Ascending aorta (tissue), 2 donors: Measurements from ENCODE around the gene IFITM5. TPM values are rescaled to one million over a fixed set of nuclear protein-coding genes. Genes with fewer than 3 reads are reported as not detected.

Experiments
- DNase-seq, 2 donors: peaks; one replicate each; pipeline ENCODE4 v3.0.0-alpha.2; 2019; ENCODE audit warnings: low spot score in 2 of 2
- H3K27ac ChIP-seq, 2 donors: fragments of 200-600 bp; sonication (generic); one replicate each; pipeline ENCODE4 v1.5.1; 2016 to 2017; ENCODE audit warnings: mild to moderate bottlenecking in 1 of 2
- H3K27me3 ChIP-seq: fragments of 200-600 bp; sonication (generic); one replicate; pipeline ENCODE4 v1.5.1; 2017
- H3K36me3 ChIP-seq, 2 donors: fragments of 200-600 bp; sonication (generic); one replicate each; pipeline ENCODE4 v1.5.1; 2016
- H3K4me1 ChIP-seq, 2 donors: fragments of 200-600 bp; sonication (generic); one replicate each; pipeline ENCODE4 v1.5.1; 2016 to 2017; ENCODE audit warnings: mild to moderate bottlenecking in 1 of 2
- H3K4me3 ChIP-seq, 2 donors: fragments of 200-600 bp; sonication (generic); one replicate each; pipeline ENCODE4 v1.5.1; 2016 to 2017; ENCODE audit warnings: mild to moderate bottlenecking in 1 of 2
- H3K9me3 ChIP-seq, 2 donors: fragments of 200-600 bp; sonication (generic); one replicate each; pipeline ENCODE4 v1.5.1; 2016
- intact Hi-C: fragments of 100-400 bp; cut with DNase I; formaldehyde crosslinking; loops from one replicate; pipeline ENCODE4 v1.15.1; 2023
- total RNA-seq: library from RNA; depleted of rRNA; stranded (reverse); fragments of >200 nt; gene quantifications from one replicate; pipeline ENCODE4 v1.1.0, GENCODE V29; 2016
- TF ChIP-seq, protein P1 (sequence below), 3 experiments: fragments of 200-600 bp in 2 of 3; fragments of 450-650 bp in 1 of 3; sonication (generic) in 2 of 3; IDR thresholded peaks; one replicate each; pipeline ENCODE4 v1.5.1; 2016 to 2019; ENCODE audit warnings: antibody characterized with exemption in 3 of 3, mild to moderate bottlenecking in 1 of 3, moderate library complexity in 1 of 3

Gene IFITM5
- total RNA-seq, 1 donor from 2014 or later, result not detected

DNA sequence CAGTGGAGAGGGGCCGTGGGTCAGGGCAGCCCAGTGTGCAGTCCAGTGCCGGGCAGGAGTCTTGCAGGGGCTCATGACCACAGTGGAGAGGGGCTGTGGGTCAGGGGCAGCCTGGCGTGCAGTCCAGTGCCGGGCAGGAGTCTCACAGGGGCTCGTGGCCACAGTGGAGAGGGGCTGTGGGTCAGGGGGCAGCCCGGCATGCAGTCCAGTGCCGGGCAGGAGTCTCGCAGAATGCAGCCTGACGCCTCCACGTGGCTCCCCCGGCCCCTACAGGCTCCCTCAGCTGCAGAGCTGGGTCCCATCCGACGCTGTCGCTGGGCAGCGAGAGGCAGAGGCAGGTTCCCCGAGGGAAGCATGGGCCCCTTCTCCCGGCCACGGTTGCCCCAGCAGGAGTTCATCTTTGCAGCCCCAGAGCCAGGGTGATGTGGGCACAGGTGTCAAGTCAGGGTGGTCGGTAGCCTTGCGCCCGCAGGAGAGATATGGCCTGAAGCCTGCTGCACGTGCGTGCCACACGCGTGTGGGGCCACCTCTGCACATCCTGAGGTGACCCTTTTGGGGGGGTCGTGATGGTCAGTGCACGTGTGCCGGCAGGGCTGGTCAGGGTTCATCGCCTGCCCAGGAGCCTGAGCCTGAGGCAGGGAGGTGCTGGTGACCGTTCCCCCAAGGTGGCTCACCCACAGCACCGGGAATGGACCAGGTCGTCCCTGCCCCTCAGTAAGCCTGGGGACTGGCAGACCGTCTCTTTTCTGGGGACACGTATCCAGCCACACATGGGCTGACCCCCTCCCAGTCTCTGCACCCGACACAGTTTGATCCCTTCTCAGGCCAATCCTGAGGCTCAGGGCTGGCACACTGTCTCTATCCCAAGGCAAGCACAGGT lies 2.9 kb downstream of the IFITM5 start:
- H3K4me3 ChIP-seq, result no peak overlapping the region
- H3K4me1 ChIP-seq, result peaks cover 0 to 6% of the 10 kb centered on the region in 2 donors
- peaks cover 7 to 11% of the 10 kb centered on the region in 2 donors for H3K36me3 ChIP-seq
- H3K27me3 ChIP-seq, result no peaks in the 10 kb centered on the region
- intact Hi-C loops, result no loop called here
- no peak for DNase-seq
- H3K9me3 ChIP-seq, result no peaks in the 10 kb centered on the region
- H3K27ac ChIP-seq, result no peak overlapping the region
- TF ChIP-seq, protein P1, sequence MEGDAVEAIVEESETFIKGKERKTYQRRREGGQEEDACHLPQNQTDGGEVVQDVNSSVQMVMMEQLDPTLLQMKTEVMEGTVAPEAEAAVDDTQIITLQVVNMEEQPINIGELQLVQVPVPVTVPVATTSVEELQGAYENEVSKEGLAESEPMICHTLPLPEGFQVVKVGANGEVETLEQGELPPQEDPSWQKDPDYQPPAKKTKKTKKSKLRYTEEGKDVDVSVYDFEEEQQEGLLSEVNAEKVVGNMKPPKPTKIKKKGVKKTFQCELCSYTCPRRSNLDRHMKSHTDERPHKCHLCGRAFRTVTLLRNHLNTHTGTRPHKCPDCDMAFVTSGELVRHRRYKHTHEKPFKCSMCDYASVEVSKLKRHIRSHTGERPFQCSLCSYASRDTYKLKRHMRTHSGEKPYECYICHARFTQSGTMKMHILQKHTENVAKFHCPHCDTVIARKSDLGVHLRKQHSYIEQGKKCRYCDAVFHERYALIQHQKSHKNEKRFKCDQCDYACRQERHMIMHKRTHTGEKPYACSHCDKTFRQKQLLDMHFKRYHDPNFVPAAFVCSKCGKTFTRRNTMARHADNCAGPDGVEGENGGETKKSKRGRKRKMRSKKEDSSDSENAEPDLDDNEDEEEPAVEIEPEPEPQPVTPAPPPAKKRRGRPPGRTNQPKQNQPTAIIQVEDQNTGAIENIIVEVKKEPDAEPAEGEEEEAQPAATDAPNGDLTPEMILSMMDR (IDR thresholded peaks at IDR 0.05), result no peak

DNA sequence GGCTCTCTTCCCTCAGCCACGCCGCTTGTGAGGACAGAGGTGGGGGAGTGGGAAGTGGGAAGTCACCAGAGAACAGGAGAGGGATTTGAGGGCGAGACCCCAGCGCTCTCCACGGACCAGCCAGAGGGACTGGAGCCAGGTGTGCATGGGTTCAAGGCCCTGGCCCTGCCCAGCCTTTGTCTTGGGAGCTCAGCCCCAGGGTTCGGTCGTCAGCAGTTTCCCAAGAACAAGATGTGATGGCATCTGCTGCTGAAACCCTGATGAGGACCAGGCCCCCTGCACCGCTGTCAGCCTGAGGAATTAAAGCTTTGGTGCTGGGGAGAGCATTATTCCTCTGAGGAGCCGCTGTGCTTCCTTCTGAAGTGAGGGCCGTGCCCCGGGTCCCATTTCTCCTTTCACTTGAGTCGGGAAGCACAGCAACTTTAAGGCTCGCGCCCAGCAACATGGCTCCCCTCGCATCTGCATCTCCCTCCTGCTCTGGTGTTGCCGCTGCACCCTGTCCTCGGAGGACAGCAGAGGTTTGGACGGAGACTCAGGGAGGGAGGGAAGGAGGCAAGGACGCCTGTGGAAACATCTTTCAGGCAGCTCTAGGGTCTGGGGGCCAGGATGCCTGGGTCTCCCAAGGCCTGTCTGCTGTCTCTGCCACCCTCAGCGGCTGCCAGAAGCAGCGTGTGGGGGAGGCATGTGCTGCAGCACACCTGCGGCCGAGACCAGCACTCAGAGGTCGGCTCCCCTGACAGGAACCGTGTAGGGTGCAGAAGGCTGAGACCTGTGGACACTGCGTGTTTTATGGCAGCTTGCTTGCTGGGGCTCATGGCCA lies 3.8 kb downstream of the IFITM5 start:
- H3K4me3 ChIP-seq, result no peak overlapping the region
- H3K4me1 ChIP-seq, result peaks cover 0 to 6% of the 10 kb centered on the region in 2 donors
- DNase-seq, result no peak
- H3K27me3 ChIP-seq, result no peaks in the 10 kb centered on the region
- H3K9me3 ChIP-seq, result no peaks in the 10 kb centered on the region
- peaks cover 7 to 11% of the 10 kb centered on the region in 2 donors for H3K36me3 ChIP-seq
- intact Hi-C loops, result no loop called here
- TF ChIP-seq, protein P1 (IDR thresholded peaks at IDR 0.05), result no peak
- H3K27ac ChIP-seq, result no peak overlapping the region

DNA sequence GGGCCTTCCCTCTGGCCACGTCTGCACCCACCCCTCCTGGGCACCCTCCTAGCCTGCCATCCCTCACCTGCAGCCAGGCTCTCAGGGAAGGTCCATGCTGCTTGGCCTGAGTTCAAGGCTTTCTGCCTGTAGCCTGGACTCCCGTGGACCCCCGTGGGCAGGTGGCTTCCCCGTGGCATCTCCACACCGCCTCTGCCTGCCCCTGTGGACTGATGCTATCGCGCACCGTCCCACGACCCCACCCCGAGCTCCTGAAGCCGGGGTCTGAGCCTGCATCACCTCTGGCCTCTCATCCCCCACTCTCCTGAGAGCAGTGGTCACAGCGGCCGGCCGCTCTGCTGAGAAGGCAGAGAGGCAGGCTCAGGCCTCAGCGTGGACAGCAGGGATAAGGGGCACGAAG lies 4.5 kb downstream of the IFITM5 start:
- DNase-seq, result no peak
- intact Hi-C loops, result no loop called here

DNA sequence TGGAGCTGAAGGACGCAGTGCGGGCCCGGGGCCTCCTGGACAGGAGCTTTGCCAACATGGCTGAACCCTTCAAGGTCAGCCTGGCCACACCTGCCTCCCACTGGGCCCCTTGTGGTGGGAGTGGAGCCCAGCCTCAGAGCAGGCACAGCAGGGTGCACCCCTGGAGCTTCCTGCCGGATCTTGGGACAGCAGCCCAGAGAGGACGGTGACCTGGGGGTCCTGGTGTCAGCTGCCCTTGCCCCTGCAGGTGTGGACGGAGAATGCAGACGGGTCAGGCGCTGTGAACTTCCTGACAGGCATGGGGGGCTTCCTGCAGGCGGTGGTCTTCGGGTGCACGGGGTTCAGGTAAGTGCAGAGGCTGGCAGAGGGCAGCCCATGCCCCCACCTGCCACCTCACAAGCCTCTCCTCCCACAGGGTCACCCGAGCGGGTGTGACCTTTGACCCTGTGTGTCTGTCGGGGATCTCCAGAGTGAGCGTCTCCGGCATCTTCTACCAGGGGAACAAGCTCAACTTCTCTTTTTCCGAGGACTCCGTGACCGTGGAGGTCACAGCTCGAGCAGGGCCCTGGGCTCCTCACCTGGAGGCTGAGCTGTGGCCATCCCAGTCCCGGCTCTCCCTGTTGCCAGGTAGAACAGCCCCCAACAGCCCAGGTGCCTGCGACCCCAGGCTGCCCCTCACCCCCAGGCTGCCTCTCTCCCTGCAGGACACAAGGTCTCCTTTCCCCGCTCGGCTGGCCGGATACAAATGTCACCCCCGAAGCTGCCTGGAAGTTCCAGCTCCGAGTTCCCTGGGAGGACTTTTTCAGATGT lies 5.3 kb downstream of the IFITM5 start:
- Histone ChIP-seq H3K27ac (no peak overlapping the region), H3K36me3 (peaks cover 7 to 11% of the 10 kb centered on the region in 2 donors), H3K4me3 (no peak overlapping the region), H3K9me3 (no peaks in the 10 kb centered on the region), H3K4me1 (peaks cover 0 to 9% of the 10 kb centered on the region in 2 donors), H3K27me3 (no peaks in the 10 kb centered on the region)
- TF ChIP-seq, protein P1 (IDR thresholded peaks at IDR 0.05), result no peak
- no peak for DNase-seq
- intact Hi-C loops, result no loop called here

More for the DNA sequence above, 4.5 kb downstream of the IFITM5 start:
- TF ChIP-seq, protein P1 (IDR thresholded peaks at IDR 0.05), result no peak
- Histone ChIP-seq H3K27me3 (no peaks in the 10 kb centered on the region), H3K36me3 (peaks cover 7 to 11% of the 10 kb centered on the region in 2 donors), H3K9me3 (no peaks in the 10 kb centered on the region), H3K27ac (no peak overlapping the region), H3K4me1 (peaks cover 0 to 4% of the 10 kb centered on the region in 2 donors), H3K4me3 (no peak overlapping the region)

DNA sequence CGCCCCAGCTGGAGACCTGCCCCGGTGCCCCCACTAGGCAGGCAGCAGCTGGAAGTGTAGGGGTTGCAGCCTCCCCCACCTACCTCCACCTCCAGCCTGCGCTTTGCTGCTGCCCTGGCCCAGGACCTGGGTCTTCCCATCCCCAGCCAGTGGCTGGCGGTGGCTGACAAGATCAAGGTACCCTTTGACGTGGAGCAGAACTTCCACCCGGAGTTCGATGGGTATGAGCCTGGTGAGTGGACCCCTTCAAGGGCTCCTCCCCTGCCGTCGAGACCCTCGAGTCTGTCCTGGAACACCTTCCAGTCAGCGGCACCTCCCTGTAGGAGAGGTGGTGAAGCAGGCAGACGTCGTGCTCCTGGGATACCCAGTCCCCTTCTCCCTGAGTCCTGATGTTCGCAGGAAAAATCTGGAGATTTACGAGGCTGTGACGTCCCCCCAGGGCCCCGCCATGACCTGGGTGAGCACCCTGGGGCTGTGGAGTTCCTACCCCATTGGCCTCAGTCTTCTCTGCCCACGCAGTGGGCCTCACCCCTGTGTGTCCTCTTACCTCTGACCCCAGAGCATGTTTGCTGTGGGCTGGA lies 6.0 kb downstream of the IFITM5 start:
- intact Hi-C loops, result no loop called here
- Histone ChIP-seq H3K27ac (no peak overlapping the region), H3K4me1 (peaks cover 3 to 9% of the 10 kb centered on the region in 2 donors), H3K36me3 (peaks cover 7 to 11% of the 10 kb centered on the region in 2 donors), H3K27me3 (no peaks in the 10 kb centered on the region), H3K4me3 (no peak overlapping the region), H3K9me3 (no peaks in the 10 kb centered on the region)
- no peak for DNase-seq
- TF ChIP-seq, protein P1 (IDR thresholded peaks at IDR 0.05), result no peak
